HepG2 (cell line): ENCODE data around the gene LGI4. TPM values are rescaled to one million over a fixed set of nuclear protein-coding genes. Genes with fewer than 3 reads are reported as not detected.

Experiments used
- HMGXB4 ChIP-seq, 2 experiments: sonication (generic) in 1 of 2; formaldehyde crosslinking in 1 of 2; IDR thresholded peaks; 2 replicates each; pipeline versions ENCODE4 v1.4.0 to v1.6.1; 2018 to 2020; ENCODE audit warnings: missing genetic modification reagents in 2 of 2, borderline replicate concordance in 1 of 2, low read depth in 1 of 2, mild to moderate bottlenecking in 1 of 2, missing biosample characterization in 1 of 2
- HNF1B ChIP-seq: sonication (generic); formaldehyde crosslinking; IDR thresholded peaks from 2 replicates; pipeline ENCODE4 v1.5.1; 2020; ENCODE audit warnings: mild to moderate bottlenecking, moderate library complexity, missing genetic modification reagents
- KDM5B ChIP-seq: sonication (generic); formaldehyde crosslinking; IDR thresholded peaks from 2 replicates; pipeline ENCODE4 v1.4.0; 2020; ENCODE audit warnings: missing genetic modification reagents, mild to moderate bottlenecking, borderline replicate concordance
- KLF16 ChIP-seq, 2 experiments: sonication (generic) in 1 of 2; formaldehyde crosslinking in 1 of 2; IDR thresholded peaks; 2 replicates each; pipeline versions ENCODE4 v1.6.1 to v1.8.0; 2016 to 2023; ENCODE audit warnings: missing genetic modification reagents in 2 of 2, missing compliant biosample characterization in 1 of 2
- MIER3 ChIP-seq: IDR thresholded peaks from 2 replicates; pipeline ENCODE4 v1.6.1; 2016; ENCODE audit warnings: missing compliant biosample characterization, borderline replicate concordance
- NFIB ChIP-seq: sonication (generic); formaldehyde crosslinking; IDR thresholded peaks from 2 replicates; pipeline ENCODE4 v1.9.0; 2021; ENCODE audit warnings: missing genetic modification reagents, mild to moderate bottlenecking, borderline replicate concordance
- PCBP2 ChIP-seq: fragments of 200-400 bp; formaldehyde crosslinking; optimal IDR thresholded peaks from 2 replicates; pipeline ENCODE3; 2018; ENCODE audit warnings: low read length, low read depth; ENCODE audit not compliant: poor library complexity, severe bottlenecking
- RARA ChIP-seq: IDR thresholded peaks from 2 replicates; pipeline ENCODE4 v1.6.1; 2016; ENCODE audit warnings: missing genetic modification reagents, missing compliant biosample characterization
- SMC3 ChIP-seq: IDR thresholded peaks from 2 replicates; pipeline ENCODE4 v1.6.1; 2011; ENCODE audit warnings: low read length, improper control_type of control experiment
- SNAPC4 ChIP-seq: sonication (generic); formaldehyde crosslinking; IDR thresholded peaks from 2 replicates; pipeline ENCODE4 v1.4.0; 2020; ENCODE audit warnings: mild to moderate bottlenecking, missing genetic modification reagents
- STAG1 ChIP-seq: sonication (generic); formaldehyde crosslinking; IDR thresholded peaks from 2 replicates; pipeline ENCODE4 v1.4.0; 2020; ENCODE audit warnings: missing genetic modification reagents
- TCF7L2 ChIP-seq: IDR thresholded peaks from 2 replicates; pipeline ENCODE4 v1.6.1; 2011; ENCODE audit warnings: mild to moderate bottlenecking, low read depth, low read length, moderate library complexity
- ZBTB7B ChIP-seq: sonication (generic); formaldehyde crosslinking; IDR thresholded peaks from 2 replicates; pipeline ENCODE4 v1.4.0; 2020; ENCODE audit warnings: missing genetic modification reagents
- ZNF337 ChIP-seq: sonication (generic); formaldehyde crosslinking; IDR thresholded peaks from 2 replicates; pipeline ENCODE4 v1.5.1; 2020; ENCODE audit warnings: missing genetic modification reagents, low read depth, mild to moderate bottlenecking, borderline replicate concordance
- ZNF501 ChIP-seq: sonication (generic); formaldehyde crosslinking; IDR thresholded peaks from 2 replicates; pipeline ENCODE4 v1.5.1; 2020; ENCODE audit warnings: mild to moderate bottlenecking, moderate library complexity, missing genetic modification reagents
- ZNF607 ChIP-seq: sonication (generic); formaldehyde crosslinking; IDR thresholded peaks from 2 replicates; pipeline ENCODE4 v1.5.1; 2020; ENCODE audit warnings: missing genetic modification reagents, mild to moderate bottlenecking, borderline replicate concordance
- ZNF674 ChIP-seq: sonication (generic); formaldehyde crosslinking; IDR thresholded peaks from 2 replicates; pipeline ENCODE4 v1.5.0; 2020; ENCODE audit warnings: low read depth, mild to moderate bottlenecking, missing genetic modification reagents
- polyA plus RNA-seq, 8 experiments: library from polyadenylated mRNA; depleted of rRNA in 3 of 8; stranded (reverse) in 7 of 8; unstranded in 1 of 8; fragments of >200 nt; fragmentation: Illumina TruSeq in 4 of 8; extraction: Trizol in 4 of 8; gene quantifications; 2 replicates each; pipeline versions ENCODE4 v1.2.1 to v1.2.3, GENCODE V29; 2011 to 2016; ENCODE audit warnings: low read depth in 4 of 8, missing spikeins in 1 of 8, mixed read lengths in 1 of 8; ENCODE audit not compliant: insufficient read depth in 1 of 8
- total RNA-seq, 5 experiments: library from RNA; depleted of rRNA; stranded (reverse); fragments of >200 nt; fragmentation: Illumina TruSeq; extraction: Trizol; gene quantifications; 2 replicates each; pipeline ENCODE4 v1.2.3, GENCODE V29; 2016; ENCODE audit warnings: low read depth in 1 of 5
- TF ChIP-seq, protein P1 (sequence below): sonication (generic); formaldehyde crosslinking; IDR thresholded peaks from 2 replicates; pipeline ENCODE4 v1.4.0; 2020; ENCODE audit warnings: missing genetic modification reagents, low read depth, mild to moderate bottlenecking, borderline replicate concordance

The LGI4 gene
- total and polyA plus RNA-seq, 2 of the 13 experiments (the other 11 are each of a cell fraction or from before 2014, with no cell fraction given), result 2.8 TPM; not detected in 1

DNA sequence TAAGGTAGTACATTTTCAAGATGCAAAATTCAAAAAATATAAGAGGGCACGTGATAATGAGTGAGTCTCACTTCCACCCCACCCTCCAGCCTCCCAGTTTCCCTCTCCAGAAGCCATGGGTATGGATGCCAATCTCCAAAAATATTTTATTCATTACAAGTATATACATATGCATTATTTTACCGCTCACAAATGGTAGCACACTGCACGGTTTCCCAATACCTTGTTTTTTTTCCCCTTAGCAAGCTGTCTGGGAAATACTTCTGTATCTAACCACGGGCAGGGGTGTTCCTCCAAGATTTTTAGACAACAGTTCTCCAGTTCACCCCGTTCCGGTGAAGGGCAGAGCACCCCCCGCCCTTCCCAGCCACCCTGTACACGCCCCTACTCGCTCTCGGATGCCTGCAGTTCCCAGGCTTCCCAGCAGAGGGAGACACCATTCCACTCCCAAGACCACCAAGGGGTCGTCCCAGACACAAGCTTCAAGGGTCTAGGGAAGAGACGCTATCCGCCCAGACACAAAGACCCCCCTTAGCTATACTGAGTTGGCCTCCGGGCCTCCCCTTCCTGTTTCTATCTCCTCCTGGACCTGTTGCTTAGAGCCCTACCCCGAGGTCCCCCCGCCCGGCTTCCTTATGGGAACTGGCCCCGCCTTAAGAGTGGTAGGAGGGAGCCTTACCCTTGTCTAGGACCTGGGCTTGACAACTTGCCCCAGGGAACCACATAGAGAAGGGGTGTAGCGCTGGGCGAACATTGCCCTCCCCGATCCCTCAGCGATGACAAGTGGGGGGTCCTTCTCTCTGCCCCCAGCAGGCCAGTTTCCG is 20.3 kb downstream of the LGI4 start (continued):
- no peak for TF ChIP-seq PCBP2
- peak; percentile 99 for TF ChIP-seq ZBTB7B
- TF ChIP-seq NFIB (CRISPR knock-in tag), result no peak
- TF ChIP-seq, protein P1, sequence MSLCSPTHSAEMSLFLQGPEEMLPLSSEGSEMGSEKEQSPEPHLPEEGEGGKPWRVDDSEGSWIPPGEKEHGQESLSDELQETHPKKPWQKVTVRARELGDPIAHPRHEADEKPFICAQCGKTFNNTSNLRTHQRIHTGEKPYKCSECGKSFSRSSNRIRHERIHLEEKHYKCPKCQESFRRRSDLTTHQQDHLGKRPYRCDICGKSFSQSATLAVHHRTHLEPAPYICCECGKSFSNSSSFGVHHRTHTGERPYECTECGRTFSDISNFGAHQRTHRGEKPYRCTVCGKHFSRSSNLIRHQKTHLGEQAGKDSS (CRISPR knock-in tag), result peak; percentile 42; the same call in 1 of the 2 replicates
- TF ChIP-seq MIER3 (CRISPR knock-in tag), result no peak
- TF ChIP-seq STAG1, result peak; percentile 84
- TF ChIP-seq SMC3, result peak; percentile 63
- 0 out of 2 replicates have a peak, but pooled peaks have one; percentile 54 for TF ChIP-seq SNAPC4
- 0 out of 4 replicates have a peak, but pooled peaks of 1 of the 2 experiments have one; percentile 36 for TF ChIP-seq KLF16 (CRISPR knock-in tag; IDR thresholded peaks at IDR 0.05)
- peak; percentile 66; the same call in 1 of the 2 replicates for TF ChIP-seq ZNF501 (CRISPR knock-in tag)
- no peak for TF ChIP-seq ZNF674
- 0 out of 4 replicates have a peak, but pooled peaks of 1 of the 2 experiments have one; percentile 44 for TF ChIP-seq HMGXB4 (CRISPR knock-in tag; IDR thresholded peaks at IDR 0.05; ENCODE audit: borderline replicate concordance in 1 of 2, low read depth in 1 of 2)
- TF ChIP-seq KDM5B, result peak; percentile 73; the same call in 1 of the 2 replicates
- TF ChIP-seq HNF1B, result peak; percentile 53; the same call in 1 of the 2 replicates
- TF ChIP-seq ZNF337 (CRISPR knock-in tag), result peak; percentile 57; the same call in 1 of the 2 replicates
- TF ChIP-seq ZNF607 (CRISPR knock-in tag), result peak; percentile 50; the same call in 1 of the 2 replicates
- peak; percentile 26; the same call in 1 of the 2 replicates for TF ChIP-seq RARA (CRISPR knock-in tag)
- no peak for TF ChIP-seq TCF7L2
